ENCODE data around the gene IL16.

DNA sequence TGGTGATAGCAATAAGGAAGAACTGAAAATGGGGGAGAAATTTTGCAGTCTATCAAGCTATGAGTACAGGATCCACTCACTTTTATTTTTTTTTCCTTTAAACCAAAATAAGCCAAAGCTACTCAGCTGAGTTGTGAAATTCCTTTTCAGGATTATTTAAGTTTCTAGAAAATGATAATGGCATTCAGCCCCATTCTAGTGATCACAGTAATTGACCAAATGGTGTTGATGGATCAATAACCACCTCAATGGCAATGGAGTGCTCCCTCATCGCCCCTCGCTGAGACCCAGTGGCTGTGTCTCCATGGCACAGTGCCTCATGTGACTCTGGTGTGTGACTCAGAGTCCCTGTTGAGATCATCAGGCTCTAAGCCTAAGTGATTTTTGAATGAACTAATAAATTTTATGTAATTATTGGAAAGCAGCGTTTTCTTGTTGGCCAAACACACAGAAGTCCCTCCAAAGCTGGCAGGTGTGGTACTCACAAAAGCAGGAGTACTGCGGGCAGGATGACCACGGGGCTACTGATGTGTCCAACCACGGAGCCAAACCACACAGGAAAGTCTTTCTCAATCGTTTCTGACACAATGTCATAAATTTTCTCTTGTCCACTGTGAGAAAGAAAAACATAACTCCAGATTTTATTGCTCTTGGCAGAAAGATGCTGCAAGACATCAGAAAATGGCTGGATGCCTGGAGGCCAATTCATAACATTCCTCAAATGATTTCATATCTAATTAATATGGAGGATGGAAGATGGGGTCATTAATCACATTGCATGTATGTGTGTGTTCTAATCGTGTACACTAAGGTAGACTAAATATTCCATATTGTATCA is 141.7 kb downstream of the IL16 start:
- no peak for TF ChIP-seq RAD21 (conservative IDR thresholded peaks at IDR 0.05)
- TF ChIP-seq, protein P1, sequence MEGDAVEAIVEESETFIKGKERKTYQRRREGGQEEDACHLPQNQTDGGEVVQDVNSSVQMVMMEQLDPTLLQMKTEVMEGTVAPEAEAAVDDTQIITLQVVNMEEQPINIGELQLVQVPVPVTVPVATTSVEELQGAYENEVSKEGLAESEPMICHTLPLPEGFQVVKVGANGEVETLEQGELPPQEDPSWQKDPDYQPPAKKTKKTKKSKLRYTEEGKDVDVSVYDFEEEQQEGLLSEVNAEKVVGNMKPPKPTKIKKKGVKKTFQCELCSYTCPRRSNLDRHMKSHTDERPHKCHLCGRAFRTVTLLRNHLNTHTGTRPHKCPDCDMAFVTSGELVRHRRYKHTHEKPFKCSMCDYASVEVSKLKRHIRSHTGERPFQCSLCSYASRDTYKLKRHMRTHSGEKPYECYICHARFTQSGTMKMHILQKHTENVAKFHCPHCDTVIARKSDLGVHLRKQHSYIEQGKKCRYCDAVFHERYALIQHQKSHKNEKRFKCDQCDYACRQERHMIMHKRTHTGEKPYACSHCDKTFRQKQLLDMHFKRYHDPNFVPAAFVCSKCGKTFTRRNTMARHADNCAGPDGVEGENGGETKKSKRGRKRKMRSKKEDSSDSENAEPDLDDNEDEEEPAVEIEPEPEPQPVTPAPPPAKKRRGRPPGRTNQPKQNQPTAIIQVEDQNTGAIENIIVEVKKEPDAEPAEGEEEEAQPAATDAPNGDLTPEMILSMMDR (IDR thresholded peaks at IDR 0.05; ENCODE audit: poor library complexity, severe bottlenecking), result no peak
- TF ChIP-seq POLR2AphosphoS5 (IDR thresholded peaks at IDR 0.05), result no peak

All from neural cell (in vitro differentiated cells).